GM18502 (cell line): ENCODE data around the gene IGSF3.

Experiments used
- ATAC-seq: cut with Tn5 transposase; IDR thresholded peaks from one replicate; pipeline ENCODE4 v1.9.1; 2021; ENCODE audit warnings: mild to moderate bottlenecking; ENCODE audit not compliant: unreplicated experiment, poor library complexity

IGSF3 gene

DNA sequence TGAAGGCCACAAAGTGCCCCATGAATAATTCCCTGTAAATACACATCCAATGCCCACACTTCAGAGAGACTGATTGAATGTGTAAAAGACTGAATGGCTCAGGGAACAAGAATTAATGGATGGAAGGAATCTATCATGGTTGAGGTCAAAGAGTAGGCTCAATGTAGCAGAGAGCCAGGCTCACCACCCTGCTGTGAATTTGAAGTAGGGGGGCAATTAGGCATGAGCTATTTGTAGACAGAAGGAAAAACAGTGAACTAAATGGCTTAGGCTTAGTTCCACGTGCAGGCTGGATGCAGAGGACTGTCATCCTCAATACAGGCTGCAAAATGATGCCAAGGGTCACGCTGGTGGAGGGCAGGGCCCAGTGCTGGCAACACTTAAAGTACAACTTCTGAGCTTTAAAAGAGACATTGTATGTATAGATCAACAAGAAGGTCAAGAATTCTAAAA lies 22.9 kb upstream of the IGSF3 start:
- no peak for ATAC-seq

DNA sequence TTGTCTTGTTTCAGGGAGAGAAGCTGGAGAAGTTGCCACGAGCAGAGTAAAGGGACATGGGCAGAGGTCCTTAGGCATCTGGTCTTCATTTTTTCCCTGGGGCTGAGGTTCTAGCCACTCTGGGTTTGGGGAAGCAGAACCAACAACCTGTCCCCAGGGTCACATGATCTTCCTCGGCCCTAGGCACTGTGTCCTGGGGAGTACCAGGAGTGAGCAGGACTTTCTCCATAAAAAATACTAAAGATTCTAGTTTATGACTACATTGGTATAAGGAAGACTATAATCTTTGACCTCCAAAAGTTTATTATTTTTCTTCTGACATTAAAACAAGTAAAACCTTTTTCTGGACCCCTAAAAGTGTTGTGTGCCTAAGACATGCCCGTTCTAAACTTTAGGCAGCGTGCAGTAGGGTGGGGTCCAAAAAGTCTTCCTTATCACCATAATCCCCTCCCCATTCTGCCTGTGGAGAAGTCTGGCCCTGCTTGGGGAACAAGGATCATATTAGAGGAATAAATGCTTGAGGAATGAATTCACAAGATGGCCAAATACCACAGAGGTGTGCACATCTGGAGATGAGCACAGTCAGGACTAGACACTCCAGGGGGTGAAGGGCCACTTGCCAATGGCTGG lies 19.3 kb upstream of the IGSF3 start:
- no peak for ATAC-seq

DNA sequence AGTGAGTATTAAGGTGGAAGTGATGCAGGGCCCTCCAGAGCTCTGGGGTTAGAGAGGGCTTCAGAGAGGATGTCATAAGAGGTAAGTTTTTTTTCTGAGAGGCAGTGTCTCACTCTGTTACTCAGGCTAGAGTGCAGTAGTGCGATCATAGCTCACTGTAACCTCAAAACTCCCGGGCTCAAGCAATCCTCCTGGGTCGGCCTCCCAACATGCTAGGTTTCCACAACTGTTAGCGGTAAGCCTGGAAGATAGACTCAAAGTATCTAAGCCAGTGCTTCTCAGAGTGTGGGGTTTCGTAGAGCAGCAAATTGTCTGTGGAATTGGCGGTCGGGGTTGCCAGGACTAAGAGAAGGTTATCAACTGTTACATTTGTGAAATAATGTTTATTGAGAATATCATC lies 18.6 kb upstream of the IGSF3 start:
- no peak for ATAC-seq

DNA sequence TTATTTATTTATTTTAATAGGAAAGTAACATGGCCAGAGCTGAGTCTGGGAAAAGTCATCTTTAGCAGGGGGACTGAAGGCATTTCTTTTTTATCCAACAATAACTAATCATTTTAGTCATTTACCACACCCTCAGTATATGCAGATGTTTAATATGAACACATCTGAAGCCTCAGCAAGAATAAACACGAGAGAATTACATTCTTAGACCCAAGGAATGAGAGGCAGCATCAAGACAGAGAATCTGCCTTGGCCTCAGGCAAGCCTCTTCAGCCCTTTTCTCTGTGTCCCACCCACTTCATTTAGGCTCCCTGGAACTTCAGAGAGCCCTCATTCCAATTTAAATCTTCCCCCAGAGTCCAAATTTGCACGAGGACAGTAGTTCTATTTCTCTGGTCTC lies 17.0 kb upstream of the IGSF3 start:
- ATAC-seq: no peak

DNA sequence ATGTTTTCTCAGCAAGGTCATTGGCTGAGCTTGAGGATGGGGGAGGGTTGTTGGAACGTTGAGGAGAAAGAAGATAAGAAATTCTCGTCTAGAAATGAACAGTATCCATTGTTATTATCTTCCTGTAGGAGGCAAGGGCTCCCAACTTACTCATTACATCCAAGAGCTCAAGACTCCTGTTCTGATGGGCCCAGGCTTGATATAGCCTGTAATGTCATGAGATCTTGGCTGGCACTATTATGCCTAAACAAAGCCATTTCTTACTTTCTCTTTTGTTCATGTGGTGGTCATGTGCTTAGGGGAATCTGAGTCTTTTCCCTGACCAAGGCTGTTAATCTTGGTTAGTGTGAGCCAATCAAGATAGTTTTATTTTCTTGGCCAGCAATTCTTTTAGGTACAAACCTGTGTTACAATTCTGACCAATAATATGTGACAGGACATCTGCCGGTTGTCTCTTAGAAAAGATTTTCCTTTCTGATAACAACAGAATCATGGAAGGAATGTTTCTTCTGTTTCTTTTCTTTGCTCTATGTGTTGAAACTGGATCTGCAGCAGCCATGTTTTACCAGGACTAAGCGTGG lies 15.2 kb upstream of the IGSF3 start:
- ATAC-seq: no peak

DNA sequence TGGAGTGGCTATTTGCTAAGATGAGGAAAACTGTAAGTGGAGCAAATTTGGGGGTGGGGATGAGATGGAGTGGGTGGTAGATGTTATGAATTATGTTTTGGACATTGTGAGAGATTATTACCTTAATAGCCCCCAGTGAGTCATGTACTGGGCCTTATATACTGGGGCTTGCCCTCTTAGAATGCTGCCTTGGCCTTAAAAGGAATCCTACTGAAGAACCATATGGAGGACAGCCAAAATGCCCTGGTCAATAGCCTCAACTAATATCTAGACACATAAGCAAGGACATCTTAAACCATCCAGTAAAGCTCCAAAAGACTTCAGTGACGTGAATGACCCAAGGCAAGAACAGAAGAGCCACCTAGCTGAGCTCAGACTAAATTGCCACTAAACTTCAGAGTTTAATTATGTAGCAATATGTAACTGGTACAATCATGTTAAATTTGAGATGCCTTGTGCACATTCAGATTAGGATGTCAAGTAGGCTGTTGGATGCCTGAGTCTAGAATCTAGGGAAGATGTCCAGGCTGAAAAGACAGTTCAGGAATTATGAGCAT lies 13.9 kb upstream of the IGSF3 start:
- no peak for ATAC-seq

DNA sequence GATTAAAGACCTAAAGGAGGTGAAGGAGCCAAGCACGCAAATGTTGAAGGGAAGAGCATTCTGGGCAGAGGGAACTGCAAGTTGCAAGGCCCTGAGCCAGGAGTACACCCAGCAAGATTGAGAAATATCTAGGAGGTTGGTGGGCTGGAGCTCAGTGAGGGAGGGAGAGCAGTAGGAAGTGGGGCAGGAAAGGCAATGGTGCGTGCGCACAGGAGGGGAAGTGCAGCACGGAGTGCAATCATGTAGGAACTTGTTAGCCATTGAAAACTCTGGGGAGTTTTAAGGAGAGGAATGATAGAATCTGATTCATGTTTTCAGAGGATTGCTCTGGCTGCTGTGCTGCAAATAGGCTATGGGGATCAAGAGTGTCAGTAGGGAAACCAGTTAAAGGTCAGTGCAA lies 13.2 kb upstream of the IGSF3 start:
- no peak for ATAC-seq

DNA sequence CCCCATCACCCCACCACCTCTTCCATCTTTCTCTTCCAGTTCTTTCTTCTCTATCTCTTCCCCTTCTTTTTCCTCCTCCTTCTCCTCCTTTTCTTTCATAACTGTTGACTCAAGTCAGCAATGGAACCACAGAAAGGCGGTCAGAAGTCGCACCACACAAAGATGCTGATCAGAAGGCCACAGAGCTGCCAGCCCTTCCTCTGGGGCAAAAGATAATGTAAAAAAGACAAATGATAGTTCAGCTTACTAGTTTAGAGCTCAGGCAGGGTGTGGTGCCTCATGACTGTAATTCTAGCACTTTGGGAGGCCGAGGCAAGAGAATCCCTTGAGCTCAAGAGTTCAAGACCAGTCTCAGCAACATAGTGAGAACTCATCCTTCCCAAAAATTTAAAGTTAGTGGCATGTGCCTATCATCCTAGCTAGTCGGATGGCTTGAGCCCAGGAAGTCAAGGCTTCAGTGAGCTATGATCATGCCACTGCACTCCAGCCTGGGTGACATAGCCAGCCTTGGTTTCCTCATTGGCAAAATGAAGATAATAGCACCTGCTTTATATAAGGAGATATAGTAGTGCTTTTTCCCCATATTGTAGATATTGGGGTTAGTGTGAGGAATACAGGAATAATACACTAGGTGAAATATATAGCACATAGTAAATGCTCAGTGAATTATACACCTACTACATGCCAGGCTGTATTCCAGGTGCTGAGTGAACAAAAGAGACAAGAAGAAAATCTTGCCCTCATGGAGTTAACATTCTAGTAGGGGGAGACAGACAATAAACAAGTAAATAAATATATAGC lies 12.5 kb upstream of the IGSF3 start:
- ATAC-seq: no peak

DNA sequence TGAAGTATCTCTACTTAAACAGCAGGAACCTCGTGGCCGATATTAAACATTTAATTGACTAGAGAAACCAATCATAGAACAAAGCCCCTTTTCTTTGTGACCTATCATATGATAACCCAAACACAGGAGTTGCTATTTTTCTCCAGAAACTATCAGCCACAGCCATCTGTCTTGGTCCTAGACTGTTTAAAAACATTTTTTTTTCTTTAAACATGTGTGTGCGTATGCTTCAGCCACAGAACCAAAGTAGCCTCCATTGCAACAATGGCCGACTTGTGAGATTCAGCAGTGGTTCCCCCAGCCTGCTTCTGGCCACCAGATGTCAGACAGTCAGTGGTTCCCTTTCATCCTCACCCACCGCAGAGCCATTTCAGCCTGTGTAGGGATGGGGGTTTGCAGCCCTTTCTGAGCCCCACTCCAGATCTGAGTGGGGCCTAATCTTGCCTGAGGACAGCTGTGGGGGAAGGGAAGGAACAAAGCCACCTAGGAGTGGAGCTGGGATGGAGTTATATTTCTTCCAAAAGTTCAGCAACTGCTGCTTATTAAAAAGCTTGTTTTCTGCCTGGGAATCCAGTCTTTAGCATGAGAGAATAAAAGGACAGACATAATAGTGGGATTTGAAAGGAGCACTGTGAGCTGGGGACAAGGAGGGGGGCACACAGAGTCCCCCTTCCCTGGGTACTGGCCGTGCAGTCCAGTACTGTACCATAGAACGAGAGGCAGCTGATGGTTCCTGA lies 11.7 kb upstream of the IGSF3 start:
- ATAC-seq: no peak

DNA sequence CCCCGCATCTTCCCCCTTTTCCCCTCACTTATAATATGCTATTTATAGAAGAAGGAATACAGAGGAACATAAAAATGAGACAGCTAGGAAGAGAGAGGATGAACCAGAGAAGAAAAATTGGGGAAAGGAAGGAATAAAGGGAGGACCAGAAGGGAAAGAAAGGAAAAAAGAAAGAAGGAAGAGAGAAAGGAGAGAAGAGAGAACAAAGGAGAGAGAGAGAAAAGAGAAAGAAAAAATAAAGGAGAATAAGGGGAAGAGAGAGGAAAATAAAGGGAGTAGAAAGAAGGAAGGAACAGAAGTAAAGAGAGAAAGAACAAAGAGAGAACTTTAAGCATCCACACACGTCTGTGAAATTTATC lies 11.2 kb upstream of the IGSF3 start:
- no peak for ATAC-seq

DNA sequence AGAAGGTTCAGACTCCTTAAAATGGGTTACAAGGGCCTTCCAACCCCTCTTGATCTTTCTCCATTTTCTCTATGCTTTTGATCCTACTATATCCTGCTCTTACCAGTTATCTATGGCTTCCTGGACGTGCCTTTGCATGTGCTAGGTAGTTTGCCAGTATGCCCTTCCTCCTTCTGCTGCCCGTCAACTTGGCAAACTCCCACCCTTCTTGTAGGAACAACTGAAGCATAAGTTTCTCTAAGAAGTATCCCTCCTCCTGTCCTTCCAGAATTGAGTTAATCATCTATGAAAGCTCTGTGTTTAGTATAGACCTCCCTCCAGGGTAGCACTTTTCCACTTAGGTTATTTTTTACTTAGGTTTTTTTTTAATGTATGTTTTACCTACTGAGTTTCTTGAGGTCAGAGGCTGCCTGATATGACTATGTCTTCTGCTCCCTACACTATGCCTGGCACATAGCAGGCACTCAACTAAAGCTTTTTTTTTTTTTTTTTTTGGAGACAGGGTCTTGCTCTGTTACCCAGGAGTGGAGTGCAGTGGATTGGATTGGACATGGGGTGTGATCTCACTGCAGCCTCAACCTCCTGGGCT lies 10.0 kb upstream of the IGSF3 start:
- ATAC-seq: no peak

DNA sequence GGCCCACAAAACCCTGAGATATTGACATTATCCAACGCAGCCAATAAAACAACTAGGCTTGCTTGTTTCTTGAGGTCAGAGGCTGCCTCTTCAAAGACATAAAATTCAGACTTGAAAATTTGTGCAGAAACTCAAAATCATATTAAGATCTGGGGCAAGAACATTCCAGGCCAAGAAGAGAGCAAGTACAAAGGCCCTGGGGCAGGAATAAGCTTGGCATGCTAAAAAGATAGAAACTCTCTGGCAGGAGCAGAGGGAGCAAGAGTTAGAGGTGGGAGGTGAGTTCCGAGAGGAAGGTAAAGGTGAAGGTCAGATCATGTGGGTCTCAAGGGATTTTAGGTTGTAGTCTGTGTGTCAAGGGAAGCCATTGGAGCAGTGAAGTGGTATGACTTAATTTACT lies 8.8 kb upstream of the IGSF3 start:
- ATAC-seq: no peak

DNA sequence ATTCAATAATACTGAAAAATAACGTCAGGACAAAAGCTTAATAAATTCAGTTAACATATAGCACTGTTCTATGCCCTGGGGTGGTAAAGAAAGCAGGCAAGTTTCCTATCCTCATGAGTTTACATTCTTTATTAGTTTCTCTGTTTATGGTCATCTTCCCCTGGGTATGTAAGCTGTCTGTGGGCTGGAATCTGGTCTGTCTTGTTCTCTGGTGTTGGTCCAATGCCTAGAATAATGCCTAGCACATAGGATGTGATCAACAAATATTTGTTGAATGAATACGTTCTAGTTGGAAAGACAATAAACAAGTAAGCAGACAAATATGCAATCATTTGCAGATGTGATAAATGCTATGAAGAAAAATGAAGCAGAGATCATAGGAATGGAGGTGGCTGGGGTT lies 7.2 kb upstream of the IGSF3 start:
- no peak for ATAC-seq

DNA sequence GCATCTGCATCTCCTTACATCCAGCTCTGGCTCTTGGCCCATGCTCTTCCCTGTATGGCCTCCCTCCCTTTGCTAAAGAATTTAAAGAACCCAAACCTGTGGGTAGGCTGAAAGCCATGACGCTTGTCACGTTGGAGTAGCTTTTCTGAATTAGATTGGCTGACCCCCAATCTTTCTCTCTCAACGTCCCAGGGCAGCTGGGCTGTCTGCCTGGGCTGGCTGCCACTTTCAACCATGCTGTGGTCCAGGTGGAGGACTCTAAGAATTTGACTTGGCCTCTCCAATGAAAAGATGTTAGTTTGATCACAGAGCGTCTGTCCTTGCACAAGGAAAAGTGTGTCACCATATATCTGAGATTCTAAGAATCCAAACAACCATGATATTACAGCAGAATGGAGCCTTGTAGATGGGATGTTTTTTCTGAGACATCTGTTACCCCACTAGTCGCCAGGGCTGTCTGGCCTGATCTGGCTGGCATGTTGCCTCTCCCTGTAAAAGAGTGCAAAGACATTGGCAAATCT lies 6.5 kb upstream of the IGSF3 start:
- no peak for ATAC-seq

DNA sequence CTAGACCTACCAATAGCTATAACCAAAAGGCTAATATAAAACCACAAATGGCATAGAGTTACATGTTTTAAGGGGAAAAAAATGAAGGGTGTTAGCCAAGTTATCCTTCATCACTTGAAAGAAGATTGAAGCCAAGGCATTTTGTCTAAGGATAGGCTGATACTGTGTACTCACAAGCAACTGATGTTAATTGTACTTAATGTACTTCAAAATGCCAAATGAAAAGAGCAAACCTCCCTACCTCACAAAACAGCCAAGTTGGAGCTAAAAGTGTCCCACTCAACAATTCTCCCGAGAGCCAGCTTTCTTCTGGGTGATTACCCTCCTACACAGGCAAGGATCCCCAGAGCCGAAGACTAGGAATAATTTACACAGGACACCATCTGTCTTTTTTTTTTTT lies 4.4 kb upstream of the IGSF3 start:
- no peak for ATAC-seq

DNA sequence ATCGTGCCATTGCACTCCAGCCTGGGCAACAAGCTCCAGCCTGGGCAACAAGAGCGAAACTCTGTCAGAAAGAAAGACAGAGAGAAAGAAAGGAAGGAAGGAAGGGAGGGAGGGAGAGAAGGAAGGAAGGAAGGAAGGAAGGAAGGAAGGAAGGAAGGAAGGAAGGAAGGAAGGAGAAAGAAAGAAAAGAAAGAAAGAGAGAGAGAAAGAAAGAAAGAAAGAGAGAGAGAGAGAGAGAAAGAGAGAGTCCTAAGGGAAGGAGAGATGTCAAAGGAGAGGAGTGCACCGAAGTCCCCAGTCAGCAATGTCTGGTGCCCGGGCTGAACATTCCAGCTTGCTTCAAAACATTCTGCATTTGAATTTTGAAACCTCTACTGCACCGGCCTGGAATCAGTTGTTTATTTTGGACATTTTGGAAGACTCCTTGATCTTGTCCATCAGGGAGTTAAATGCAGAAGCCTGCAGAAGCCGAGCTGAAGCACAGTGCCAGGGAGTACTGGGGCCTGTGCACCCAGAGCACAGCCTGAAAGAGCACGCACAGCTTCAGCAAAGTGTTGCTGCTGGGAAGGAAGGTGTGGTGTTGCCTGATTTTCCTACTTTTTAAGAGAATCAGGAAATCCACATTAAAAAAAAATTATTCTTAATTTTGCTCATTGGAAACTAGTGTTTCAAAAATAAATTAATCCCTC lies 3.7 kb upstream of the IGSF3 start:
- ATAC-seq: no peak

DNA sequence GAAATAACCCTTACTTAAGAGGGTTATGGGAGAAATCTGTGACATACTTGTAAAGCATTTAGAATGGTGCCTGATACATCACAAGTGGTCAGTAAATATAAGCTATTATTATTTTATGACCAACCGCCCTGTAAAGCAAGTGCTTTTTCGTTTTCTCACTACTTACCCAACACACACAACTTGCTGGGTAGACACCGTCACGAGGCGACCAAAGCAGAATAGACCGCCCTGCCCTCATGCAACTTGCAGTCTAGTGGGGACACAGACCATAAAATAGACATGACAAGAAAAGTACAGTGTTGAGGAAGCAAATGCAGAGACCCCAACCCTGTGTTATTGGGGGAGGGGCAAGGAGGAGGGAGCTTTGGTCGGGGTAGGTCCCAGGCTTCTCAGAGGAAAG lies 744 bp upstream of the IGSF3 start:
- no peak for ATAC-seq

DNA sequence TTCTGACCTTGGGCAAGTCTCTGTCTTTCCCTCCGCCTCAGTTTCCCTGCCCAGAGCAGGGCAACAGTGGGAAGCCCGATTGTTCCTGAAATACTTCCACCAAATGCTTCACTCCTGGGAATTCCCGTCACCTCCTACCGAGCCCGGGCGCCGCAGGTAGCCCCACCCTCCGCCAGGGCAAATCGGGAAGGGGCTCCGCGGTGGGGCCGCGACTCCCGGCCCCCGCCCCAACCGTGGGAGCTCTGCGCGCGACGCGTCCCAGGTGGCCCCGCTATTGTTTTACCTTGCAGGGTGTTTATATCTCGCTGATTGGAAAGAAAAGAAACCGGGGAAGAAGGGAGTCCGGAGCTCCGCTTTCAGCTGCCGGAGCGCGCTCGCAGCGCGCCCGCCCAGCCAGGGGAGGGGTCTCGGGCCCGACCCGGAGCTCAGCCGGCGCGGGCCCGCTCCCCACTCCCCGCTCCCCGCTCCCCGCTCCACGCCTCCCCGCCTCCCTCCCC lies 407 bp downstream of the IGSF3 start:
- ATAC-seq: no peak
